ENCODE data around the gene EIF3CL. TPM values are rescaled to one million over a fixed set of nuclear protein-coding genes. Genes with fewer than 3 reads are reported as not detected.
"Not testable (repeated sequence)": the region's sequence is repeated elsewhere in the genome, so short reads cannot be mapped to it uniquely, and the experiment has no call there.

Gene EIF3CL
- total and polyA plus RNA-seq, 2 donors (not counting 3 experiments of a cell fraction or from before 2014, with no cell fraction given): 14.7 to 188 TPM

DNA sequence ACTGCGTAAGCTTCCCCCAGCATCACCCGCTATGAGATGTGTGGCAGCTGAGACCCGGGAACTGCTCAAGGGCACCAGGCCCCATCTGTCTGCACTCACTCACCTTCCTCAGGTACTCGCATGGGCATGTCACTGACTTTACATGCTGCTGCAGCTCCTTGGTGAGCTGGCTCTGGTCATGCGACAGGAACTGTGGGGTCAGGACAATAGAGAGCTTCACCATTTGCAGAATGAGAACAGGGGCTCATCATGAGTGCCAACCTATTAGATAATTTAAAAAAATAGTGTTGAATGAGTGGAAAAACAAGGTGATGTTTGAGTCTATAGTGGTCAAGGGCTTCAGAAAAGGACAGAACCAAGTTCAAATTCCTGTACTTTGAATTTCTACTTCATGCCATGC is 41.0 kb downstream of the EIF3CL start:
- H2AFZ ChIP-seq (ENCODE audit: low read depth, low read length); H3K9ac ChIP-seq (replicated peaks; ENCODE audit: extremely low read depth, insufficient read depth, low read length); BruUV-seq (replicated peaks); H3K4me2 ChIP-seq (ENCODE audit: insufficient read depth, low read length); H4K20me1 ChIP-seq (replicated peaks; ENCODE audit: control insufficient read depth, extremely low read depth, insufficient read depth, low read length); H3K4me3 ChIP-seq (replicated peaks in 1 of 3; ENCODE audit: insufficient read depth in 1 of 3, low read depth in 1 of 3, low read length in 3 of 3); CTCF ChIA-PET; H3K9me3 ChIP-seq (replicated peaks; ENCODE audit: control insufficient read depth, insufficient read depth, low read length); H3K79me2 ChIP-seq (ENCODE audit: control insufficient read depth, insufficient read depth, low read length); H3K27ac ChIP-seq (ENCODE audit: insufficient read depth, low read depth, low read length); H3K27me3 ChIP-seq (ENCODE audit: control insufficient read depth in 2 of 2, insufficient read depth in 2 of 2, low read length in 2 of 2); dilution Hi-C loops (cut with MboI; ENCODE audit: extremely low pct_ligation_motif_present, low sequenced_read_pairs); intact Hi-C loops (cut with micrococcal nuclease); H3K9me1 ChIP-seq (replicated peaks; ENCODE audit: control insufficient read depth, extremely low read depth, insufficient read depth, low read length); H3K36me3 ChIP-seq (ENCODE audit: control insufficient read depth in 2 of 2, extremely low read depth in 1 of 2, insufficient read depth in 2 of 2, low read length in 2 of 2); H3K4me1 ChIP-seq (ENCODE audit: control insufficient read depth, extremely low read depth, insufficient read depth, low read length); DNase-seq (ENCODE audit: low read depth, low spot score); POLR2A ChIA-PET; FAIRE-seq: not testable (repeated sequence)

DNA sequence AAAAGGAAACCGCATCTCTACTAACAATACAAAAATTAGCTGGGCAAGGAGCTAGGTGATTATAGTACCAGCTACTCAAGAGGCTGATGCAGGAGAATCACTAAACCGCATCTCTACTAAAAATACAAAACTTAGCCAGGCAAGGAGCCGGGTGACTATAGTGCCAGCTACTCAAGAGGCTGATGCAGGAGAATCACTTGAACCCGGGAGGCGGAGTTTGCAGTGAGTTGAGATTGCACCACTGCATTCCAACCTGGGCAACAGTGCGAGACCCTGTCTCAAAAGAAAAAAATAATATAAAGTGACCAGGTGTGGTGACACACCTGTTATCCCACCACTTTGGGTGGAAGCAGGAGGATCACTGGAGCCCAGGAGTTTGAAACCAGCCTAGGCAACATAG is 65.4 kb downstream of the EIF3CL start:
- H3K27me3 ChIP-seq (ENCODE audit: control insufficient read depth in 2 of 2, insufficient read depth in 2 of 2, low read length in 2 of 2); POLR2A ChIA-PET; H3K27ac ChIP-seq (ENCODE audit: insufficient read depth, low read depth, low read length); H3K4me2 ChIP-seq (ENCODE audit: insufficient read depth, low read length); H3K9me3 ChIP-seq (replicated peaks; ENCODE audit: control insufficient read depth, insufficient read depth, low read length); H3K79me2 ChIP-seq (ENCODE audit: control insufficient read depth, insufficient read depth, low read length); H4K20me1 ChIP-seq (replicated peaks; ENCODE audit: control insufficient read depth, extremely low read depth, insufficient read depth, low read length); H3K9ac ChIP-seq (replicated peaks; ENCODE audit: extremely low read depth, insufficient read depth, low read length); FAIRE-seq; H2AFZ ChIP-seq (ENCODE audit: low read depth, low read length); H3K36me3 ChIP-seq (ENCODE audit: control insufficient read depth in 2 of 2, extremely low read depth in 1 of 2, insufficient read depth in 2 of 2, low read length in 2 of 2); H3K9me1 ChIP-seq (replicated peaks; ENCODE audit: control insufficient read depth, extremely low read depth, insufficient read depth, low read length); DNase-seq (ENCODE audit: low read depth, low spot score); BruUV-seq (replicated peaks); H3K4me1 ChIP-seq (ENCODE audit: control insufficient read depth, extremely low read depth, insufficient read depth, low read length); H3K4me3 ChIP-seq (replicated peaks in 1 of 3; ENCODE audit: insufficient read depth in 1 of 3, low read depth in 1 of 3, low read length in 3 of 3); dilution Hi-C loops (cut with MboI; ENCODE audit: extremely low pct_ligation_motif_present, low sequenced_read_pairs); intact Hi-C loops (cut with micrococcal nuclease); CTCF ChIA-PET: not testable (repeated sequence)

- FAIRE-seq; POLR2A ChIA-PET; BruUV-seq (replicated peaks); intact Hi-C loops (cut with micrococcal nuclease); H3K27ac ChIP-seq (ENCODE audit: insufficient read depth, low read depth, low read length); DNase-seq (ENCODE audit: low read depth, low spot score); H3K27me3 ChIP-seq (ENCODE audit: control insufficient read depth in 2 of 2, insufficient read depth in 2 of 2, low read length in 2 of 2); H3K4me1 ChIP-seq (ENCODE audit: control insufficient read depth, extremely low read depth, insufficient read depth, low read length); H3K4me3 ChIP-seq (replicated peaks in 1 of 3; ENCODE audit: insufficient read depth in 1 of 3, low read depth in 1 of 3, low read length in 3 of 3); H2AFZ ChIP-seq (ENCODE audit: low read depth, low read length); H3K9ac ChIP-seq (replicated peaks; ENCODE audit: extremely low read depth, insufficient read depth, low read length); H3K79me2 ChIP-seq (ENCODE audit: control insufficient read depth, insufficient read depth, low read length); dilution Hi-C loops (cut with MboI; ENCODE audit: extremely low pct_ligation_motif_present, low sequenced_read_pairs); H3K36me3 ChIP-seq (ENCODE audit: control insufficient read depth in 2 of 2, extremely low read depth in 1 of 2, insufficient read depth in 2 of 2, low read length in 2 of 2); H3K9me3 ChIP-seq (replicated peaks; ENCODE audit: control insufficient read depth, insufficient read depth, low read length); H3K4me2 ChIP-seq (ENCODE audit: insufficient read depth, low read length); CTCF ChIA-PET; H4K20me1 ChIP-seq (replicated peaks; ENCODE audit: control insufficient read depth, extremely low read depth, insufficient read depth, low read length); H3K9me1 ChIP-seq (replicated peaks; ENCODE audit: control insufficient read depth, extremely low read depth, insufficient read depth, low read length): not testable (repeated sequence)
Measured at GRCh38 chr16:28336940-28337710, 66.5 kb downstream of the EIF3CL start.

- H3K27ac ChIP-seq (ENCODE audit: insufficient read depth, low read depth, low read length); H3K36me3 ChIP-seq (ENCODE audit: control insufficient read depth in 2 of 2, extremely low read depth in 1 of 2, insufficient read depth in 2 of 2, low read length in 2 of 2); H3K9me3 ChIP-seq (replicated peaks; ENCODE audit: control insufficient read depth, insufficient read depth, low read length); BruUV-seq (replicated peaks); H3K4me1 ChIP-seq (ENCODE audit: control insufficient read depth, extremely low read depth, insufficient read depth, low read length); intact Hi-C loops (cut with micrococcal nuclease); DNase-seq (ENCODE audit: low read depth, low spot score); H3K4me2 ChIP-seq (ENCODE audit: insufficient read depth, low read length); POLR2A ChIA-PET; CTCF ChIA-PET; H3K79me2 ChIP-seq (ENCODE audit: control insufficient read depth, insufficient read depth, low read length); H3K9ac ChIP-seq (replicated peaks; ENCODE audit: extremely low read depth, insufficient read depth, low read length); H3K4me3 ChIP-seq (replicated peaks in 1 of 3; ENCODE audit: insufficient read depth in 1 of 3, low read depth in 1 of 3, low read length in 3 of 3); H4K20me1 ChIP-seq (replicated peaks; ENCODE audit: control insufficient read depth, extremely low read depth, insufficient read depth, low read length); FAIRE-seq; H2AFZ ChIP-seq (ENCODE audit: low read depth, low read length); dilution Hi-C loops (cut with MboI; ENCODE audit: extremely low pct_ligation_motif_present, low sequenced_read_pairs); H3K9me1 ChIP-seq (replicated peaks; ENCODE audit: control insufficient read depth, extremely low read depth, insufficient read depth, low read length); H3K27me3 ChIP-seq (ENCODE audit: control insufficient read depth in 2 of 2, insufficient read depth in 2 of 2, low read length in 2 of 2): not testable (repeated sequence)
Measured at GRCh38 chr16:28335678-28336077, 68.0 kb downstream of the EIF3CL start.
